Measurements from ENCODE around the gene SAMMSON. TPM values are rescaled to one million over a fixed set of nuclear protein-coding genes. Genes with fewer than 3 reads are reported as not detected.

The SAMMSON gene
- total and polyA plus RNA-seq, 2 of the 4 experiments (the other 2 are of a cell fraction): not detected

DNA sequence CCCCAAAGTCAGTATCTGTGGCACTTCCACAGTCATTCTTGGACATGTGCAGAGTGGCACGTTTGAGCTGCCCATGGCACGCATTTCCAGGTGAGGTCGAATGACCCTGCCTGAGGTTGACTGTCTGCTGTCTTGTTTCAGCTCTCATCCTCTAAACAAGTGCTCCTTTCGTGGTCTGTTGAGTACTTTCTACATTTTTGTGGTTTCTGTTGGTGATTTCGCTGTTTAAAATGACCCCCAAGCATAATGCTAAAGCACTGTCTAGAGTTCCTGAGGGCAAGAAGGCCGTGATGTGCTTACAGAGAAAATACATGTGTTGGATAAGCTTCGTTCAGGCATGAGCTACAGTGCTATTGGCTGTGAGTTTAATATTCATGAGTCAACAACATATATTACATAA lies 40.0 kb upstream of the SAMMSON start:
- intact Hi-C loops (cut with micrococcal nuclease) (loop anchor here (10.0 kb wide), 2 partner anchors 515 to 655 kb away; no protein-coding TSS in a partner anchor), in situ Hi-C loops (cut with MboI; ENCODE audit: low sequenced_read_pairs) (loop anchor here (10.0 to 25.0 kb wide), 2 partner anchors 515 to 797 kb away; no protein-coding TSS in a partner anchor), dilution Hi-C loops (cut with HindIII; ENCODE audit: low sequenced_read_pairs, unreplicated experiment) (no loop called here)
- no peak overlapping the region for H3K18ac ChIP-seq (ENCODE audit: low read depth, low read length)
- H2AFZ ChIP-seq (replicated peaks; ENCODE audit: low read length, poor library complexity): no peak overlapping the region
- H2AK9ac ChIP-seq (replicated peaks; ENCODE audit: low read depth, low read length, poor library complexity): no peak overlapping the region
- H3K9me3 ChIP-seq (ENCODE audit: control insufficient read depth, insufficient read depth, low read length): no peaks in the 10 kb centered on the region
- ChIA-PET POLR2A (ENCODE audit: unreplicated experiment) (no interaction called here), CTCF (no interaction called here)
- H2AK5ac ChIP-seq (ENCODE audit: low read depth, low read length): no peak overlapping the region
- H3K27me3 ChIP-seq (ENCODE audit: control insufficient read depth, insufficient read depth, low read length): no peaks in the 10 kb centered on the region
- no peak for TF ChIP-seq CEBPB (IDR thresholded peaks at IDR 0.05; ENCODE audit: low read depth, low read length)
- TF ChIP-seq, protein P1, sequence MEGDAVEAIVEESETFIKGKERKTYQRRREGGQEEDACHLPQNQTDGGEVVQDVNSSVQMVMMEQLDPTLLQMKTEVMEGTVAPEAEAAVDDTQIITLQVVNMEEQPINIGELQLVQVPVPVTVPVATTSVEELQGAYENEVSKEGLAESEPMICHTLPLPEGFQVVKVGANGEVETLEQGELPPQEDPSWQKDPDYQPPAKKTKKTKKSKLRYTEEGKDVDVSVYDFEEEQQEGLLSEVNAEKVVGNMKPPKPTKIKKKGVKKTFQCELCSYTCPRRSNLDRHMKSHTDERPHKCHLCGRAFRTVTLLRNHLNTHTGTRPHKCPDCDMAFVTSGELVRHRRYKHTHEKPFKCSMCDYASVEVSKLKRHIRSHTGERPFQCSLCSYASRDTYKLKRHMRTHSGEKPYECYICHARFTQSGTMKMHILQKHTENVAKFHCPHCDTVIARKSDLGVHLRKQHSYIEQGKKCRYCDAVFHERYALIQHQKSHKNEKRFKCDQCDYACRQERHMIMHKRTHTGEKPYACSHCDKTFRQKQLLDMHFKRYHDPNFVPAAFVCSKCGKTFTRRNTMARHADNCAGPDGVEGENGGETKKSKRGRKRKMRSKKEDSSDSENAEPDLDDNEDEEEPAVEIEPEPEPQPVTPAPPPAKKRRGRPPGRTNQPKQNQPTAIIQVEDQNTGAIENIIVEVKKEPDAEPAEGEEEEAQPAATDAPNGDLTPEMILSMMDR (conservative IDR thresholded peaks at IDR 0.05; ENCODE audit: low read depth, low read length): no peak
- no peak for TF ChIP-seq MAZ (IDR thresholded peaks at IDR 0.05; ENCODE audit: borderline replicate concordance, low read depth, low read length)
- TF ChIP-seq, protein P2, sequence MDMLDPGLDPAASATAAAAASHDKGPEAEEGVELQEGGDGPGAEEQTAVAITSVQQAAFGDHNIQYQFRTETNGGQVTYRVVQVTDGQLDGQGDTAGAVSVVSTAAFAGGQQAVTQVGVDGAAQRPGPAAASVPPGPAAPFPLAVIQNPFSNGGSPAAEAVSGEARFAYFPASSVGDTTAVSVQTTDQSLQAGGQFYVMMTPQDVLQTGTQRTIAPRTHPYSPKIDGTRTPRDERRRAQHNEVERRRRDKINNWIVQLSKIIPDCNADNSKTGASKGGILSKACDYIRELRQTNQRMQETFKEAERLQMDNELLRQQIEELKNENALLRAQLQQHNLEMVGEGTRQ (IDR thresholded peaks at IDR 0.05; ENCODE audit: low read depth, low read length): no peak
- no peak for TF ChIP-seq BHLHE40 (IDR thresholded peaks at IDR 0.05; ENCODE audit: low read depth, low read length)
- no peak for TF ChIP-seq SMC3 (IDR thresholded peaks at IDR 0.05; ENCODE audit: low read depth, low read length)
- ATAC-seq (ENCODE audit: low read depth) (no peak), DNase-seq (no peak)
- no peak overlapping the region for H3K56ac ChIP-seq (ENCODE audit: extremely low read depth, insufficient read depth, low read length)
- H2BK120ac ChIP-seq (ENCODE audit: low read depth, low read length): no peak overlapping the region
- H3K27ac ChIP-seq (ENCODE audit: insufficient read depth, low read length): no peak overlapping the region
- no peak overlapping the region for H3K4me2 ChIP-seq (ENCODE audit: low read depth, low read length)
- no peak overlapping the region for H3K14ac ChIP-seq (replicated peaks; ENCODE audit: low read depth, low read length)
- H2BK5ac ChIP-seq (ENCODE audit: low read depth, low read length, poor library complexity, severe bottlenecking): no peak overlapping the region
- H3K36me3 ChIP-seq (ENCODE audit: control insufficient read depth, insufficient read depth, low read length): peaks cover 20% of the 10 kb centered on the region
- no peak overlapping the region for H2BK15ac ChIP-seq (ENCODE audit: low read depth, low read length)
- H3K23ac ChIP-seq (ENCODE audit: low read depth, low read length): no peak overlapping the region
- no peak overlapping the region for H2BK20ac ChIP-seq (ENCODE audit: low read depth, low read length)
- no peak overlapping the region for H3K4me3 ChIP-seq (ENCODE audit: insufficient read depth, low read depth, low read length)
- H3K9me1 ChIP-seq (ENCODE audit: insufficient read depth, low read length): peaks cover 3% of the 10 kb centered on the region; the same call in 1 of the 2 replicates
- H3K4ac ChIP-seq (ENCODE audit: low read depth, low read length): no peak overlapping the region
- H3K9ac ChIP-seq (ENCODE audit: low read depth, low read length): no peak overlapping the region
- H3K4me1 ChIP-seq (ENCODE audit: control insufficient read depth, insufficient read depth, low read length): no peaks in the 10 kb centered on the region
- no peak overlapping the region for H4K5ac ChIP-seq (ENCODE audit: low read depth, low read length)
- H4K91ac ChIP-seq (ENCODE audit: insufficient read depth, low read depth, low read length): no peak overlapping the region
- 92% methylated on average over 3 of the region's 7 CpGs; no CpG with 5 or more reads in 1 of the 2 experiments for whole genome bisulfite sequencing, 2 experiments (ENCODE audit: extremely low coverage in 2 of 2, insufficient read length in 1 of 2)
- H3K79me1 ChIP-seq (ENCODE audit: low read depth in 1 of 2, low read length in 2 of 2): no peaks in the 10 kb centered on the region; a peak in 1 of 4 replicates
- no peaks in the 10 kb centered on the region for H4K20me1 ChIP-seq (ENCODE audit: insufficient read depth, low read length)
- BruUV-seq (replicated peaks): no TSS peak
- no peak overlapping the region for H4K8ac ChIP-seq (ENCODE audit: low read depth in 2 of 2, low read length in 2 of 2)
